NOMO-1 treated with DMSO at 0.1 percent for 48 hours (cell line): ENCODE measurements around the gene MCTP1.

Experiments
- DNase-seq: peaks from one replicate; lab custom pipeline; 2025; ENCODE audit not compliant: unreplicated experiment; lab: John Stamatoyannopoulos, UW

The MCTP1 gene

GRCh38 chr5:95080030-95080429, 204.9 kb downstream of the MCTP1 start:
- no peak for DNase-seq

- no peak for DNase-seq
Measured at GRCh38 chr5:95078868-95079267, 206.0 kb downstream of the MCTP1 start.

- DNase-seq, result no peak
Measured at GRCh38 chr5:95076395-95077185, 208.3 kb downstream of the MCTP1 start.

GRCh38 chr5:95075111-95075510, 209.8 kb downstream of the MCTP1 start:
- DNase-seq, result peak; percentile 23

- DNase-seq, result no peak
Measured at GRCh38 chr5:95072281-95072680, 212.6 kb downstream of the MCTP1 start.

GRCh38 chr5:95070866-95071265, 214.0 kb downstream of the MCTP1 start:
- no peak for DNase-seq

DNA sequence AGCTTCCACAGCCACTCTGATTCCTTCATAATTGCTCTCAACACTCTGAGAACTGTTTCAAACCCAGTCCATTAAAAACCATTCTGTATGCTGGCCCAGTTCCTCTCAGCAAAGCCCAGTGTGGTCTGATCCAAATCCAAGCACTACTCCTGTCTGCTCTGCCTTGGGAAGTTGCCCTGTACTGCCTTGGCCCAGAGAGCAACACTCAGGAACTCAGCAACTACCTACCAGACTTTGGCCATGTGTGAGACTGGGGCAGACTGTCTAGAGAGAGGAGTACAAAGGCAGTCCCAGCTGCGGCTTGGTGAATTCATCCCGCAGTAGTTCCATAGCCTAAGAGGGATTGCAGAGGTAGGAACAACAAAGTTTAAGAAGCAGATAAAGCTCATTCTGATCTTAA, 214.4 kb downstream of the MCTP1 start:
- DNase-seq, result no peak

GRCh38 chr5:95069948-95070347, 214.9 kb downstream of the MCTP1 start:
- peak; percentile 27 for DNase-seq

- DNase-seq, result no peak
Measured at GRCh38 chr5:95069021-95069420, 215.9 kb downstream of the MCTP1 start.

DNA sequence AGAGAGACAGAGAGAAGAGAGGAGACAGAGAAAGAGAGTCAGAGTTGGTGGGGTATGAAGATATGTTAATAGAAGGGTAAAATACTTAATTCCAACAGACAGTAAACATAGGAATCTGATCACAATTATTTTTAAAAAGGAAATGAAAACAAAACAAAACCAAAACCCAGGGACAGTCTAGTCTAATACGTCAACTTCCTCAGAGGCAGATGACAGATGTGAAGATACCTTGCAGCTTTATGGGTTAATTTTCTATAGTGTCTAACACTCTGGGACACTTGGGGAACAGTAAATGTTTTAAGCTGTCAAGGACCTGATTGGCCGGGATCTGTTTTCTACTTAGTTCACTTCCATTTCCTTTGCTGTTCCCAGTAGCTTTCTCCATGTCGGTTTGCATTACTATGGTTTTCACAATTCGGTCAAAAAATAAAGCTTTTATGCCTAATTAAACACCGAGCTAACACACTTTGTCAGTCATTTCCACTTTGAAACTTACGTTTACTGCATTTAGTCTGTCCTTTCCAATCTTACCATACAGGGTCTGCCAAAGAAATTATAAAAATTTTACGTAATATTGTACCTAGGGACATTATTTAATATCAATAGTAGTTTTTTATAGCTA, 216.5 kb downstream of the MCTP1 start:
- no peak for DNase-seq

GRCh38 chr5:95066048-95066447, 218.8 kb downstream of the MCTP1 start:
- DNase-seq, result no peak

DNA sequence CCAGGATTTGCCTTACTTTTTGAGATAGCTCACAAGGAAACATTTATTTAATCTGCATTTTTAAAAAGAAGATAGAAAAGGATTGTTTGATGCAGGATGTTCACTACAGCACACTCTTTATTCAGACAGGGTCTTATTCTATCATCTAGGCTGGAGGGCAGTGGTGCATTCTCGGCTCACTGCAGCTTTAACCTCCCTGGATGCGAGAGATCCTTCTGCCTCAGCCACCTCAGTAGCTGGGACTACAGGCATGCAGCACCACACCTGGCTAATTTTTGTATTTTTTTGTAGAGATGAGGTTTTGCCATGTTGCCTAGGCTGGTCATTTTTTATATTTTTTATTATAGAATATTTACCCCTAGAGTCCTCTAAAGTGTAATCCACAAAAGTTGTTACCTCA, 221.4 kb downstream of the MCTP1 start:
- no peak for DNase-seq

GRCh38 chr5:95060098-95060497, 224.8 kb downstream of the MCTP1 start:
- no peak for DNase-seq

- peak; percentile 13 for DNase-seq
Measured at GRCh38 chr5:95059636-95060035, 225.3 kb downstream of the MCTP1 start.

GRCh38 chr5:95057615-95058014, 227.3 kb downstream of the MCTP1 start:
- DNase-seq, result no peak

GRCh38 chr5:95053253-95053652, 231.6 kb downstream of the MCTP1 start:
- DNase-seq, result no peak

GRCh38 chr5:95050708-95051107, 234.2 kb downstream of the MCTP1 start:
- no peak for DNase-seq

DNA sequence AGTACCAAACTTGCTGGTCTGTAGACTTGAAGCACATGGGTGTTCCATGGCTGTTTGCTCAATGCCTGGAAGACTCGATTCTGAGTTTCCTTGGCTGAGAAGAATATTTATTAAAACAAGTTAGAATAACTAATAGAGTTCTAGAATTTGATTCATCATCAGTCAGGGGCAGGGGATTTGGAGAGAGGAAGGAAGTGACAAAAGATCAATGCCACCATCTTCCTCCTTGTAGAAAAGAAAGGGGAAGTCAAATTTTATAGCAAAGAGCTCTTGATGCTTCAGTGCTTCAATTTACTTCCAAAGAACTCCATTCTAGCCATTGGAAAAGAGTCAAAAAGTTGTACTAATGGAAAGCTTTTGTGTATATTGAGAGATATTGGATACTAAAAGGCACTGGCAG, 236.3 kb downstream of the MCTP1 start:
- DNase-seq, result peak; percentile 78

DNA sequence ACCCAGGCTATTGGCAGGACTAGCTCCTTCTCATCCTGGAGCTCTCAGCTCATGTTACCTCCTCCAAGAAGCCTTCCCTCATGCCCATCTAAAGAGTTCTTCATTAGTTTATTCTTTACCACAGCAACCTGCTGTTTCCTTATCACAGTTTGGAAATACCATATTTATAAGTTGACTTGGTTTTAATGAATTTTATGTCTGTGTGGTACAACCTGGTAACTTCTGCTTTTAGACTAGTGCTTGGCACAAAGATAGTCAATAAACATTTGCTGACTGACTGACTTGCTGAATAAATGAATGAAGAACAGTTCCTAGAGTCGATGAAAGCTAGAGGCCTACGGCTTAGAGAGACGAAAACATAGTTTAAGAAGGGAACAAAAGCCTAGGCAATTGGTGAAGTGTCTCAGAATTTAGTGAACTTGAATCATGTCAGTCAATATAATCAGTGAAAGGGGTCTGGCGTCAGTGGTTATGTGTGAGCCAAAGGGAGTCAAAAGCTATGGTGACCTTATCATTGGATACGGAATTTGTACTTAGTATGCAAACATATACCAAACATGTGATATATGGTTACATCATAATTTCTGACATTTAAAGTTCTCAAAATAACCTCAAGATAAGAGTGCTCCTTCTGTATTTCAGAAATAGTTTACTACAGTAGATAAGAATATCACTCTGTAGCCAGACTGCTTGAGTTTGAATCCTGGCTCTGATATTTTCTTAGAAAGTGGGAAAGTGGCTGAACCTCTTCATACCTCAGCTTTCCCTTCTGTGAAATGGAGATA, 239.5 kb downstream of the MCTP1 start:
- peak; percentile 20 for DNase-seq

DNA sequence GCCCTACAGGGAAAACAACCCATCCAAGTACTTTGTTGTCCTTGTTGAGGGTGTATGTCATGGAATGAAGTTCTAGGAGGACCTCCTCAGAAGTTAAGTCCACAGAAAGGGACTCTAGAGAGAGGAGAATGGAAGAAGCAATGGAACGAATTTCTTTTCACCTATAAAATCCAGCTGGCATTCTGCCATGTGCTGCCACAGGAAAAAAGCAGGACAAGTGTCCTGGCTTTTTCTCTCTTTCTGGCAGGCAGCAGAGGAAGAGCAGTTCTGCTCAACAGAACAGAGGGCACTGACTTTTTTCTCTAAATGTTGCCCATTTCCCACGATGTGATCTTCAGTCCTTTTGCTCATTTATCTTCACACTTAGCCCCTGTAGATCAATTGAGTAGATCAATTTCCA, 240.8 kb downstream of the MCTP1 start:
- no peak for DNase-seq

DNA sequence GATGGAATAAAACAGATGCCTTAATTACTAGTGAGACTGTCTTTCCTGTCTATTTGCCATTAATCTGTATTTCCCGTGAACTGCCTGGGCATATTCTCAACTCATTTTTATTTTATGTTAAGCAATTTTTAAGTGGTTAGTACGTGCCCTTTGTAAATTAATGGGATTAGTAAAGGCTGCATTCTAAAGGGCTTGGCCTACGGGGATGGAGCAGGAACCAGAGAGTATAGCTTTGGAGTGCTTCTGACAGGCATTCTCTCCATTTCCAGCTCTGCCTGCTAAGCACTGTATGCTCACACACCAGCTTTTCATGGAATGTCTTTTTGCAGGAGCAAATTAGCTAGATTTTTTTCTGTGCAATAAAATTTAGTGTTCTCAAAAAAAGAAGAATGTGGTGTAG, 241.2 kb downstream of the MCTP1 start:
- DNase-seq, result no peak

GRCh38 chr5:95043234-95043633, 241.7 kb downstream of the MCTP1 start:
- peak; percentile 51 for DNase-seq
